PFSK-1 (cell line): ENCODE measurements around the gene DDAH1.

ENCODE experiments used
- POLR2AphosphoS5 ChIP-seq: IDR thresholded peaks from 2 replicates; pipeline ENCODE4 v1.6.1; 2012; ENCODE audit warnings: low read depth, mild to moderate bottlenecking, control low read depth, low read length, moderate library complexity
- SIN3A ChIP-seq: IDR thresholded peaks from 2 replicates; pipeline ENCODE4 v1.6.1; 2012; ENCODE audit warnings: mild to moderate bottlenecking, low read length, moderate library complexity, borderline replicate concordance; ENCODE audit not compliant: insufficient read depth

DNA sequence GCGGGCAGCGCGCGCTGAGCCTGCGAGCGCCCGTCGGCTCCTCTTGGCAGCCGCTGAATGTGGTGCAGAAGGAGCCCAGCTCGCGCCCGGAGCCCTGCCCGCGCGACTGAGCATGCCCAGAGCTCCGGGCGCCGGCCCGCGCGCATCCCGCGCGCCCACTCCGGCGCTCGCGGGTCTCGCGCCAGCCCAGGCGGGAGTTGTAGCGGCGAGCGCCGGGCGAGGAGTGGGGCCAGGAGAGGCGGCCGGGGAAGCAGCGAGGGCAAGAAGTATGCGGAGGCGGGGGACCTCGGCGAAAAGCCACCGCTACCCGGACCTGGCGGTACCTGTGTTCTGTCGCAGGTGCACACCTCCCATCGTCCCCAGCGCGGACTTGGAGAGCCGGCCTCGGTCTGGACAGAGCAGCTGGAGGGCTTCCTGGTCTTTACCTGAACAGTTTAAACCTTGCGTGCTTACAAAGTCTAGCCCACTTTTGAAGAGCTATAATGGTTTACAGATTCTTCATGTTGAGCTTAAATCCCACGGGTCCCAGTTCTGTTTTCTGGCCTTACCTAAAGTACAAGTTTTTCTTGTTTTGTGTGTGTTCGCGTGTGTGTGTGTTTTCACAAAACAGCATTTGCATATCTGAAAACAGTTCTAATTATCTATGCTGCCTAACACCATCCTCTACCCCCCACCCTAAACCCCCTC lies at the start of gene DDAH1:
- TF ChIP-seq POLR2AphosphoS5 (no peak), SIN3A (no peak)
